ENCODE measurements around the gene NSF.

Gene NSF

GRCh38 chr17:46803544-46803943 is 213.1 kb downstream of the NSF start:
- no peak for TF ChIP-seq CTCF (IDR thresholded peaks at IDR 0.05; ENCODE audit: insufficient read depth, low read depth, low read length, missing control alignments)
- H3K4me3 ChIP-seq (ENCODE audit: low read depth, low read length): no peak overlapping the region
- no peak for DNase-seq (ENCODE audit: low read depth)

GRCh38 chr17:46805771-46806170 is 215.3 kb downstream of the NSF start:
- TF ChIP-seq CTCF (IDR thresholded peaks at IDR 0.05; ENCODE audit: insufficient read depth, low read depth, low read length, missing control alignments): no peak
- H3K4me3 ChIP-seq (ENCODE audit: low read depth, low read length): no peak overlapping the region
- no peak for DNase-seq (ENCODE audit: low read depth)

Measured in GM12865 (cell line).